GM15510 (cell line): Measurements from ENCODE around the gene PSEN1.

Source experiments
- POLR2A ChIP-seq: IDR thresholded peaks from 3 replicates; pipeline ENCODE4 v1.6.1; 2011; ENCODE audit warnings: borderline replicate concordance; ENCODE audit not compliant: insufficient read length; ENCODE audit errors: extremely low read depth

Gene PSEN1

DNA sequence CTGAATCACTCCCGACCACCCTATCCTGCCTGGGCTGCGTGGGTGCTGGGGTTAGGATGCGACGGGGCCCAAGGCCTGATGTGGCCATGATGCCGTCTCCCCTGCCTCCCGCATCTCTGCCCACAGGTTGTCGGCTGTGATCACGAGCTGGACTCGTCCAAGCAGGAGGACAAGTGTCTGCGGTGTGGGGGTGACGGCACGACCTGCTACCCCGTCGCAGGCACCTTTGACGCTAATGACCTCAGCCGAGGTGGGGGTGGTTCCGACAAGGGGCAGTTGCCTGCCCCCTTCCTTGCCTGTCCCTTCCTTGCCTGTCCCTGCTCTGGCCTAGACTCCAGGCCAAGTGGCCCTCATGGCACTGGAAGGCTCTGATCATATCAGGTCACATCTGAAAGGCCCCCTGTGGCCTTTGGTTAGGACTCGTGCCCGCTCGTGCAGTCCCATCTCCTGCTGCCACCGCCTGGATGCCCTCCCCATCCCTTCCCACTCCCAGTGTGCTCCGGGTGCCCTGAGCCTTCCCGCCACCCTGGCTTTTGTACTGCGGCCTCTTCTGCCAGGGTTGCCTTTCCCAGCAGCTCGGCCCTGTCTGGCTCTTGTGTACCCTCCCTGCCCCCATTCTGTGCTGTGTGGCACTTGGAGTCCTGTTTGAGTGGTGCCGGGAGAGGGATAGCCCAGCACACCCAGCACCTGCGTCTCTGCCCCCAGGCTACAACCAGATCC is 114.6 kb downstream of the PSEN1 start:
- TF ChIP-seq POLR2A, result no peak

DNA sequence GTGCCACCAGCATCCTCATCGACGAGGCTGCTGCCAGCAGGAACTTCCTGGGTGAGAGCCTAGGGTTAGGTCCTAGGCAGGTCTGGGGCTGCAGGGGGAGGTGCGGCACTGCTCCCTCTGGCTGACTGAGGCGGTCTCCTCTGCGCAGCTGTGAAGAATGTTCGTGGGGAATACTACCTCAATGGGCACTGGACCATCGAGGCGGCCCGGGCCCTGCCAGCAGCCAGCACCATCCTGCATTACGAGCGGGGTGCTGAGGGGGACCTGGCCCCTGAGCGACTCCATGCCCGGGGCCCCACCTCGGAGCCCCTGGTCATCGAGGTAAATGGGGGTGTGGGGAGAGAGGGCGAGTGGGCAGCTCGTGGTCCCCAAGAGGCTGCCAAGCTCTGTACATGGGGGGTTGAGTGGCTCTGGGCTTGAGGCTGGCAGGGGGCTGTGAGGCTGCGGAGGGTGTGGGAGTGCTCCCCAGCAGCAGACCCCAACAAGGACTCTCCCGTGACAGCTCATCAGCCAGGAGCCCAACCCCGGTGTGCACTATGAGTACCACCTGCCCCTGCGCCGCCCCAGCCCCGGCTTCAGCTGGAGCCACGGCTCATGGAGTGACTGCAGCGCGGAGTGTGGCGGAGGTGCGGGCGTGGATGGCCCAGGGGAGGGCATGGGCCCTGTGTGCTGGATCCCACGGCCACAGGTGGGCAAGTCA is 115.4 kb downstream of the PSEN1 start:
- TF ChIP-seq POLR2A, result no peak

DNA sequence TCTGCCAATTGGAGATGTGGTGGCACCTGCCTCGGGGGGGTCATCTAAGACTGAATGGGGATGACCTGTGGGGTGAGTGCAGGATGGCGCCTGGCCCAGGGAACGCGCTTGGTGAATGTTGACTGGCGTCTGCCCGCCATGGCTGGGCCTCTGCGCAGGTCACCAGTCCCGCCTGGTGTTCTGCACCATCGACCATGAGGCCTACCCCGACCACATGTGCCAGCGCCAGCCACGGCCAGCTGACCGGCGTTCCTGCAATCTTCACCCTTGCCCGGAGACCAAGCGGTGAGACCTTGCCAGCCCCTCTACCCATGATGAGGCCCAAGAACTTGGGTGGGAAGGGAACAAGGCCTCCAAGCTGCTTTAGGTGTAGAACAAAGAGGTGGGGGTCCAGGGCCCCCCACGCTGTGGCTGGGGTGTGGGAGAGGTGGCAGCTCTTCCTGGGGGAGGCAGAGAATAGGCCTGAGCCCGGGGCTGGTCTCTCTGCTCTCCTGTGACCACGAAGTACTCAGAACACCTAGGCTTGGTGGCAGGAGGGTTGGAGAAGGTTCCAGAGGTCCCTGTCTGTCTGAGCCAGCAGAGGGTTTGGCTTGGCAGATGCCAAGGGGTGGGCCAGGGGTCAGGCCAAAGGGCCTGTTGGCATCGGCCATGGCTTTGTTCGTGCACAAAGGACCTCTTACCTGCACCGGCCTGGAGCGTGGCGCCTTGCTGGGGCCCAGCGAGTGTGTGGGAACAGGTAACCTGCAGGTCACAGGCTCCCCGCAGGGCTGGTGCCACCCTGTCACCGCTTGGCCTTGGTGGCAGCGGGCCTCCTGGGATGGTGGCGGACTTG is 116.4 kb downstream of the PSEN1 start:
- no peak for TF ChIP-seq POLR2A

DNA sequence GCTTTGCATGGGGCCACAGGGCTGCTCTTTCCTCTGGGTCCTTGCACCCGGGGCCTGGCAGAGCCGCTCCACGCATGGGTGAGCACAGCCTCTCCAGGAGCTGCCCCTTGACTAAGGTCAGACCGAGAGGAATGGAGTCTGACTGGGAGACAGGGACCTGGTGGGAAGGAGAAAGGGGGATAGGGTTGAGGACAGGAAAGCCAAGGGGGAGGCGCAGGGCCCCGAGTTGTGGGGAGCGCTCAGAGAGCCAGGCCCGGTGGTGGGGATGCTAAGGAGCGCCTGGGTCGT is 117.0 kb downstream of the PSEN1 start:
- no peak for TF ChIP-seq POLR2A

DNA sequence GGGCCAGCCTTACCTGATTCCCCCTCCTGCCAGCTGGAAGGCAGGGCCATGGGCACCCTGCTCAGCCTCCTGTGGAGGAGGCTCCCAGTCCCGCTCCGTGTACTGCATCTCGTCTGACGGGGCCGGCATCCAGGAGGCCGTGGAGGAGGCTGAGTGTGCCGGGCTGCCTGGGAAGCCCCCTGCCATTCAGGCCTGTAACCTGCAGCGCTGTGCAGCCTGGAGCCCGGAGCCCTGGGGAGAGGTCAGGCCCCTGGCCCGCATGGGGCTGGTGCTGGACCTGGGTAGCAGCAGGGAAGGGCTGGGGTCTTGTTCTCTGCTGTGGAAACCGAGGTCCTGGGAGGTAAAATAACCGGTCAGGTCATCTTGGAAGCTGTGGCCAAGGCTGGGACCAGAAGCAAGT is 117.4 kb downstream of the PSEN1 start:
- TF ChIP-seq POLR2A, result no peak

DNA sequence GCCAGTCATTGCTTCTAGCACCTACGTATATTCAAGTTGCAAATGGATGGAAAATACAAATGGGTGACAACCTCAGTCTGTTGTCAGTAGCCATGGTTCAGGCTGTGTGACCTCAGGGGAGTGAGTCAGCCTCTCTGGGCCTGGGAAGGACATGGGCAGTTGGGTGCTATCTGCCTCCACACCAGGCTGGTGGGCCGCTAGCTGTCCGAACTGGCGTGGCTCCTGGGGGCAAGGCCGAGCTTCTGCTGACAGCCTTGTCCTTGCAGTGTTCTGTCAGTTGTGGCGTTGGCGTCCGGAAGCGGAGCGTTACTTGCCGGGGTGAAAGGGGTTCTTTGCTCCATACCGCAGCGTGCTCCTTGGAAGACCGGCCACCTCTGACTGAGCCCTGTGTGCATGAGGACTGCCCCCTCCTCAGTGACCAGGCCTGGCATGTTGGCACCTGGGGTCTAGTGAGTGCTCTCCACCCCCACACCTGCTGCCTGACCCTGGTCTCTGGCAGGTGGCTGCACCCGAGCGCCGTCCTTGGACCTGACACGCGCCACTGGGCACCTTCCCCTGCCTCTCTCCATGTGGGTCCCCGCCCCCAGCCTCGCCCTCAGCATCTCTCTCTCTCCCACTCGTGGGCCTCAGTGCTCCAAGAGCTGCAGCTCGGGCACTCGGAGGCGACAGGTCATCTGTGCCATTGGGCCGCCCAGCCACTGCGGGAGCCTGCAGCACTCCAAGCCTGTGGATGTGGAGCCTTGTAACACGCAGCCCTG is 118.1 kb downstream of the PSEN1 start:
- no peak for TF ChIP-seq POLR2A

DNA sequence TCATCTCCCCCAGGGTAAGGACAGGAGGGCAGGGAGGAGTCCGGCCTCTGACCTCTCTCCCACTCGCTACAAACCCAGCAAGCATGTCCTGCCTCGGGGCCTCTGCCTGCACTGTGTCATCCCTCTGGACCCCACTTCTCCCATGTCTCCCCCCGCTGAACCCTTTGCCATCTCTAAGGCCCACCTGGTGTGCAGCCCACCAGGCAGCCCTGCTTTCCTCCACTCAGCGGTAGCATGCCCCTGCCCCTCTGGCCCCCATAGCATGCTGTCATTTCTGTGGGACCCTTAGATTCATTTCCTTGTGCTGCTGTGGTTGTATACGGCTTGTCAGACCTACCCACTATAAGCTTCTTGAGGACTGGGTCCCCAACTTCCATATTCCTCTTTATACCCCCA is 118.7 kb downstream of the PSEN1 start:
- no peak for TF ChIP-seq POLR2A

DNA sequence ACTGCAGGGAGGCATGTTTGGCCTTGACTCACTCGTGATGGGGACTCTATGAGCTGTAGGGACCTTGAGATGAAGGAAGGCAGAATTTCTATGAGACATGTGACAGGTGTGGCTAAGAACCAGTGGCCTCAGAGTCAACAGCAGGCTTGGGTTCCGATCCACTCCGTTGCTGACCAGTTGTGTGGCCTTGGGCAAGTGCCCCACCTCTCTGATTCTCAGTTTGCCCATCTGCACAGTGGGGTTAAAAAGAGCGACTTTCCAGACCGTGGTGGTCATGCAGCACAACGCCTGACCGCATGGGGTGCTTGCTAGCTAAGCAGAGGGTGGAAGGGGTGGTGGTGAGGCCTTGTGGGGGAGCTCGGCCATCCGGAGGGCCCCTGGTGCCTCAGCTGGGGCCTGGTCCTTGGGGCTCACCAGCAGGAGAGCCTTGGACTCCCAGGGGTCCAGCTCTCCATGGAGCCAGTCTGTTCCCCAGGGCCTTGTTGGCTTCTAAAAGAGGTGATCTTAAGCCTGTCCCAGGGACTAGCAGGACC is 119.5 kb downstream of the PSEN1 start:
- no peak for TF ChIP-seq POLR2A

DNA sequence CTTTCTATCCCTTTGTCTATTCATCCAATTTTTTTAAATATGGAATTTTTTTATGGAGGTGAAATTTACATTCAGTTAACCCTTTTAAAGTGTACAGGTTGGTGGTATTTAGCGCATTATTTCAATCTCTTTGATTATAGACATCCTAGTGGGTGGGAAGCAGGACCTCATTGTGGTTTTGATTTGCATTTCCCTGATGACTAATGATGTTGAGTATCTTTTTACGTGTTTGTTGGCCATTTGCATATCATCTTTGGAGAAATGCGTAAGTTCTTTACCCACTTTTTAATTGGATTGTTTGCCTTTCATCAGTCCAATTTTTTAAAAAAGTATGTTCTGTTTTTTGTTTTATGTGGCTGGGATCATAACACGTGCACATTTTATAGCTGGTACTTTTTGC is 121.8 kb downstream of the PSEN1 start:
- no peak for TF ChIP-seq POLR2A

DNA sequence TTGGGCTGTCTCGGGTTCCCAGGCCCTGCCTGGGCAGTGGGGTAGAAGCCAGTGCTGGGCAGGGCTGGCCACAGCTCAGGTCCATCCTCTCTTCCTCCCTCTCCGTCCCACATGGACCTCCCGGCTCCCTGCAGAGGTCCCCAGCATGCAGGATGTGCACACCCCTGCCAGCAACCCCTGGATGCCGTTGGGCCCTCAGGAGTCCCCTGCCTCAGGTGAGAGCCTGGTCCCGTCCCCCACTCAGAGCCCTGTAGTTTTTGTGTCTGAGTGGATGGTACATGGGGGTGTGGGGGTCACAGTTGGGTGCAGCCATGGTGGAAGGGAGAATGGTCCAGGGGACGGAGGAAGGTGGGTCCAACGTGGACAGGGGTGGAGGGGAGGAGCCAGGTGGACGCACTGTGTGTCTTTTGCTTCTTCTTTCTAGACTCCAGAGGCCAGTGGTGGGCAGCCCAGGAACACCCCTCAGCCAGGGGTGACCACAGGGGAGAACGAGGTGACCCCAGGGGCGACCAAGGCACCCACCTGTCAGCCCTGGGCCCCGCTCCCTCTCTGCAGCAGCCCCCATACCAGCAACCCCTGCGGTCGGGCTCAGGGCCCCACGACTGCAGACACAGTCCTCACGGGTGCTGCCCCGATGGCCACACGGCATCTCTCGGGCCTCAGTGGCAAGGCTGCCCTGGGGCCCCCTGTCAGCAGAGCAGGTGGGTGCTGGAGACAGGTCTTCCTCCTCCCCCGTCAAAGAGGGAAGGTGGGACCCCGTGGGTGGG is 122.7 kb downstream of the PSEN1 start:
- TF ChIP-seq POLR2A, result no peak

DNA sequence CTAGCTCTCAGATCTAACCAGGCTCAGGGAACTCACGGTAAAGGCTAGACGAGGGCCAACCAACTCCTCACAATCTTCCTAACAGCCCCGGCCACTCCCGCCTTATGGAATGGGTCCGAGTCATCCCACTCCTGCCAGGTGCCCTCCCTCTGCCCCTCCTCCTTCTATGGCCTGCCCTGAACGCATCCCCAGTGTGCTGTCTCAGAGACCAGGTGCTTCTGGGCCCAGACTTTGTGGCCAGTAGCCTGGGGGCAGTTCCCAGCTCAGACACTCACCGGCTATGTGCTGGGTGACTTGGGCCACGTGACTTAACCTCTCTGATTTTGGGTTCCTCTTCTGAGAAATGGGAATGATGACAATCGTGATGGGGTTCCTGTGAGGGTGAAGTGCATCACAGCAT is 123.5 kb downstream of the PSEN1 start:
- no peak for TF ChIP-seq POLR2A

DNA sequence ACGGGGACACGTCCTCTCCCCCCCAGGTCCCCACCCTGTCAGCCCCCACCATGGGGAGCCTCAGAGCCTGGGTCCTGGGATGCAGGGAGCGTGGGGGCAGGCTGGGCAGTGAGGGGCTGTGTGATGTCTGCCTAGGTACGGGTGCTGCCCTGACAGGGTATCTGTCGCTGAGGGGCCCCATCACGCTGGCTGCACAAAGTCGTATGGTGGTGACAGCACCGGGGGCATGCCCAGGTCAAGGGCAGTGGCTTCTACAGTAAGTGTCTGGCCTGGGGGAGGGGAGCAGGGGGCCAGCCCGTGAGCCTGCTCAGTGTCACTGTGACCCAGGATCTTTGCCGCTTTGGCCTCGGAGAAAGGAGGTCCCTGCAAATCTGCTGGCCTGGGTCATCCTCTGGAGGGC is 124.3 kb downstream of the PSEN1 start:
- TF ChIP-seq POLR2A, result no peak

DNA sequence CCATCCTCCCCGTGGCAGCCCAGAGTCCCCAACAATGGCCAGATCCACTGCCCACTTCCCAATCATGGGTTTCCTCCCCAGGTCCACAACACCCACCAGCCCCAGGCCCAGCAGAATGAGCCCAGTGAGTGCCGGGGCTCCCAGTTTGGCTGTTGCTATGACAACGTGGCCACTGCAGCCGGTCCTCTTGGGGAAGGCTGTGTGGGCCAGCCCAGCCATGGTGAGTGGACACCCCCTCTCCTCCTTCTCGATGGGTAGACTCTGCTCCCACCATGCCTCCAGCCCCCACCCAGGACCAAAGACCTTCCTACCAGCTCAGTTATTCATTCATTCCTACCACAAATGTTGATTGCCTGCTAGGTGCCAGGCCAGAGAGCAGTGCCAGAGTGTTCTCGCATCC is 124.8 kb downstream of the PSEN1 start:
- no peak for TF ChIP-seq POLR2A
